Measurements from ENCODE around the gene PDE12.

DNA sequence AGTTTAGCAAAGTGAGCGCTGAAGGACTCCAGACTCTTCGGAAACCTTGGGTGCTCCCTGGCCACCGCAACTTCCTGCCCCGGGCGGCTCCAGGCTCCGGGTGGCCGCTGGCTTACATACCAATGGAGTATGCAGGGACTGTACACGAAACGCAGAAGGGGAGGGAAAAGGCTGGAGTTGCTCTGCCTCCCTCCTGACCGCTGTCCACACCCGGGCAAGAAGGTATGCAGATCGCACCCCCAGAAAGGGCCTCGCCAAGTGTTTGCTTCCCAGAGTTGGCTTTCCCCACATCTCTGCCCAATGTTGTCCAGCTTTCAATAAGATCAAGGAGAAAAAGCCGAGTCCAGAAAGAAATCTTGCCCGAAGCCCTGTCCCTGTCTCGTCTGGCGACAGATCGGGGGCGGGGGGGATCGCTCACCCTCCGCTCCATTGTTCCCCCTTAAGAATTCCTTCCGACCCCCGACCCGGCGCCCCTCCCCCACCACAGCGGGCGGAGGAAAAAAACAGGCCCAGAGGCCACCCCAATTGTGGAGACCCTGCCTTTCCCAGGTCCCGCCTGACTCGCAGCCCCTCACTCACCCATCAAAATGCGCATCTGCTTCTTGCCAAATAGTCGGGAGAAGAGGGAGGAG is 40.5 kb downstream of the PDE12 start:
- TF ChIP-seq, protein P1, sequence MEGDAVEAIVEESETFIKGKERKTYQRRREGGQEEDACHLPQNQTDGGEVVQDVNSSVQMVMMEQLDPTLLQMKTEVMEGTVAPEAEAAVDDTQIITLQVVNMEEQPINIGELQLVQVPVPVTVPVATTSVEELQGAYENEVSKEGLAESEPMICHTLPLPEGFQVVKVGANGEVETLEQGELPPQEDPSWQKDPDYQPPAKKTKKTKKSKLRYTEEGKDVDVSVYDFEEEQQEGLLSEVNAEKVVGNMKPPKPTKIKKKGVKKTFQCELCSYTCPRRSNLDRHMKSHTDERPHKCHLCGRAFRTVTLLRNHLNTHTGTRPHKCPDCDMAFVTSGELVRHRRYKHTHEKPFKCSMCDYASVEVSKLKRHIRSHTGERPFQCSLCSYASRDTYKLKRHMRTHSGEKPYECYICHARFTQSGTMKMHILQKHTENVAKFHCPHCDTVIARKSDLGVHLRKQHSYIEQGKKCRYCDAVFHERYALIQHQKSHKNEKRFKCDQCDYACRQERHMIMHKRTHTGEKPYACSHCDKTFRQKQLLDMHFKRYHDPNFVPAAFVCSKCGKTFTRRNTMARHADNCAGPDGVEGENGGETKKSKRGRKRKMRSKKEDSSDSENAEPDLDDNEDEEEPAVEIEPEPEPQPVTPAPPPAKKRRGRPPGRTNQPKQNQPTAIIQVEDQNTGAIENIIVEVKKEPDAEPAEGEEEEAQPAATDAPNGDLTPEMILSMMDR (IDR thresholded peaks at IDR 0.05; ENCODE audit: insufficient read depth, low read length): no peak
- TF ChIP-seq POLR2AphosphoS5 (IDR thresholded peaks at IDR 0.05; ENCODE audit: low read depth): no peak

Data from HL-60 (cell line).